ENCODE results near the gene MAP2K2. TPM values are rescaled to one million over a fixed set of nuclear protein-coding genes. Genes with fewer than 3 reads are reported as not detected.

MAP2K2 gene
- total RNA-seq, 1 donor from 2014 or later = 155 TPM

GRCh38 chr19:4083677-4084546 is 40.0 kb downstream of the MAP2K2 start:
- Histone ChIP-seq H3K4me3 (peak overlapping the region in 1 of 2 donors; percentile 24), H3K27ac (no peak overlapping the region), H3K36me3 (no peaks in the 10 kb centered on the region), H3K4me1 (no peaks in the 10 kb centered on the region), H3K27me3 (no peaks in the 10 kb centered on the region), H3K9me3 (no peaks in the 10 kb centered on the region)
- intact Hi-C loops (cut with DNase I) = no loop called here
- TF ChIP-seq, protein P1, sequence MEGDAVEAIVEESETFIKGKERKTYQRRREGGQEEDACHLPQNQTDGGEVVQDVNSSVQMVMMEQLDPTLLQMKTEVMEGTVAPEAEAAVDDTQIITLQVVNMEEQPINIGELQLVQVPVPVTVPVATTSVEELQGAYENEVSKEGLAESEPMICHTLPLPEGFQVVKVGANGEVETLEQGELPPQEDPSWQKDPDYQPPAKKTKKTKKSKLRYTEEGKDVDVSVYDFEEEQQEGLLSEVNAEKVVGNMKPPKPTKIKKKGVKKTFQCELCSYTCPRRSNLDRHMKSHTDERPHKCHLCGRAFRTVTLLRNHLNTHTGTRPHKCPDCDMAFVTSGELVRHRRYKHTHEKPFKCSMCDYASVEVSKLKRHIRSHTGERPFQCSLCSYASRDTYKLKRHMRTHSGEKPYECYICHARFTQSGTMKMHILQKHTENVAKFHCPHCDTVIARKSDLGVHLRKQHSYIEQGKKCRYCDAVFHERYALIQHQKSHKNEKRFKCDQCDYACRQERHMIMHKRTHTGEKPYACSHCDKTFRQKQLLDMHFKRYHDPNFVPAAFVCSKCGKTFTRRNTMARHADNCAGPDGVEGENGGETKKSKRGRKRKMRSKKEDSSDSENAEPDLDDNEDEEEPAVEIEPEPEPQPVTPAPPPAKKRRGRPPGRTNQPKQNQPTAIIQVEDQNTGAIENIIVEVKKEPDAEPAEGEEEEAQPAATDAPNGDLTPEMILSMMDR (IDR thresholded peaks at IDR 0.05) = no peak
- DNase-seq (ENCODE audit: low spot score in 2 of 2) = no peak

DNA sequence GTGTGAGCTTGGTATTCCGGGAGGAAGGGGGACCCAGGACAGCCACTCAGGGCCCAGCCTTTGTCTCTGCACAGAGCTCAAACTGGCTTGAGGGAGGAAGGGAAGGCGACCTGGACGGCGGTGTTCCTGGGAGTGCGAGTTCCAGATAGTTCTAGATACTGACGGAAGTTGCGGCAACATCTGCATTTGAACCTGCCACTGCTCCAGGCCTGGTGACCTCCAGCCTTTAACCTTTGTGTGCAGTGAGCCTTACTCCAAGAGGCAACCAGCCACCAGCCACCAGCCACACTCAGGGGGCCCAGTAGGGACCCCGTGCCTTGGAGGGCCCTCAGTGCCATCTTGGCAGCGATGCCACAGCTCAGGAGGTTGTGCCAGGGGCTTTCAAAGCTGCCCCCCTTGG is 41.8 kb downstream of the MAP2K2 start:
- H3K4me3 ChIP-seq = no peak overlapping the region
- H3K4me1 ChIP-seq = peaks cover 0 to 9% of the 10 kb centered on the region in 2 donors
- no peaks in the 10 kb centered on the region for H3K9me3 ChIP-seq
- no peaks in the 10 kb centered on the region for H3K36me3 ChIP-seq
- no peak for DNase-seq (ENCODE audit: low spot score in 2 of 2)
- H3K27me3 ChIP-seq = no peaks in the 10 kb centered on the region
- TF ChIP-seq, protein P1 (IDR thresholded peaks at IDR 0.05) = no peak
- intact Hi-C loops (cut with DNase I) = no loop called here
- no peak overlapping the region for H3K27ac ChIP-seq

GRCh38 chr19:4081441-4082129 is 42.3 kb downstream of the MAP2K2 start:
- Histone ChIP-seq H3K36me3 (no peaks in the 10 kb centered on the region), H3K9me3 (no peaks in the 10 kb centered on the region), H3K4me3 (no peak overlapping the region), H3K4me1 (peaks cover 0 to 9% of the 10 kb centered on the region in 2 donors), H3K27me3 (no peaks in the 10 kb centered on the region), H3K27ac (no peak overlapping the region)
- TF ChIP-seq, protein P1 (IDR thresholded peaks at IDR 0.05) = no peak
- no peak for DNase-seq (ENCODE audit: low spot score in 2 of 2)
- intact Hi-C loops (cut with DNase I) = no loop called here

DNA sequence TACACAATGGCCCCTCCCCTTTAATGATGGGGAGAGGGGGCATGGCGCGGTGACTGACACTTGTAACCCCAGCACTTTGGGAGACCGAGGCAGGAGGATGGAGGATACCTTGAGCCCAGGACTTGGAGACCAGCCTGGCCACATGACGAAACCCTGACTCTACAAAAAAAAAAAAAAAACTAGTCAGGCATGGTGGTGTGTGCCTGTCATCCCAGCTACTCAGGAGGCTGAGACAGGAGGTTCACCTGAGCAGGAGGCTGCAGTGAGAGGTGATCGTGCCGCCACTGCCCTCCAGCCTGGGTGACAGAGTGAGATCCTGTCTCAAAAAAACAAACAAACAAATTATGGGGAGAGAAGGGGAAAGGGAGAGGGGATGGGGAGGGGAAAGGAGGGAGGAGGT is 43.4 kb downstream of the MAP2K2 start:
- DNase-seq (ENCODE audit: low spot score in 2 of 2) = no peak
- H3K36me3 ChIP-seq = no peaks in the 10 kb centered on the region
- H3K4me3 ChIP-seq = no peak overlapping the region
- no peak overlapping the region for H3K27ac ChIP-seq
- H3K4me1 ChIP-seq = peaks cover 0 to 9% of the 10 kb centered on the region in 2 donors
- H3K9me3 ChIP-seq = no peaks in the 10 kb centered on the region
- TF ChIP-seq, protein P1 (IDR thresholded peaks at IDR 0.05) = no peak
- no peaks in the 10 kb centered on the region for H3K27me3 ChIP-seq
- intact Hi-C loops (cut with DNase I) = no loop called here

DNA sequence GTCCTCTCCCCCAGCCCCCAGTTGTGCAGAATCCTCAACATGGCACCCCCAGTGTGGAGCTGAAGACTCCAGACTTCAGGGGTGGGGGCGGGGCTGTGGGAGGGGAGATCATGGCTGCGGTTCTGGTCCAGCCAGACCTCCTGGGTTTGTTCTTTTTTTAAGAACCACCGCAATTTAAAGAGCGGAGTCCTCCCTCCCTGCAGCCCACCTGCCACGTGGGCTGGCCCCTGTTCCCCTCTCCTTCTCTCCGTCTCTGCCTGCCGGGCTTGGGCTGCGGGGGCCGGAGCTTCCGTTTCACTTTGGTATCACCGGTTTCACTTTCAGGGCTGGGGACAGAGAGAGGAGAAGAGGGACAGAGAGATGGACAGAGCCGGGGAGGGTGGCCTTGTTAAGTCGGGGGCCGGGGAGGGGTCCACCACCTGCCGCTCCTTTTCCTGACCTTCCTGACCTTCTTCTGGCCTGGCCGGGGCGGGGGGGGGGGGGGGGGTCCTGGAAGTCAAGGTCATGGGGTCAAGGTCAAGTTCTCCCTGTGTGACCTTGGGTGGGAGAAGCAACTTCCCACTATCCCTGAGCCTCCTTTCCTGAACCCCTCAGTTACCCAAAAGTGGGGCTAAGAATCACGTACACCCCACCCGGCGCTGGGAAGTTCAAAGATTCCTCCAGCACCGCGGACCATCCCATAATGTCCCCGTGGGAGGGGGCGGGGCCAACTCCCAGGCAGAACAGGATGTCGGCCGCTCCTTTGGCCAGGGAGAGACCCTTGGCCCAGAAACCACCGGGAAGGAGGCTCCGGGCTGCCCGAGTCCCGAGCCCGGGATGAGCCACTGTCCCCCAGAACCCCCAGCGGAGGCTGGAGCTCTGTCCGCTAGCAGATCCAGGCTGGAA is 45.9 kb downstream of the MAP2K2 start:
- intact Hi-C loops (cut with DNase I) = no loop called here
- Histone ChIP-seq H3K4me1 (peaks cover 0 to 9% of the 10 kb centered on the region in 2 donors), H3K4me3 (peak overlapping the region; percentile 68 to 69), H3K27me3 (no peaks in the 10 kb centered on the region), H3K36me3 (no peaks in the 10 kb centered on the region), H3K9me3 (no peaks in the 10 kb centered on the region), H3K27ac (peak overlapping the region; percentile 29 to 31)
- no peak for DNase-seq (ENCODE audit: low spot score in 2 of 2)
- TF ChIP-seq, protein P1 (IDR thresholded peaks at IDR 0.05) = no peak
